RPMI8226 (cell line): ENCODE measurements around the gene HCFC1R1.

Experiments
- DNase-seq: peaks from one replicate; pipeline ENCODE4 v3.0.0-alpha.2; 2015

The HCFC1R1 gene

GRCh38 chr16:3032624-3033023 is 8.9 kb upstream of the HCFC1R1 start:
- peak; percentile 43 for DNase-seq

- no peak for DNase-seq
Observed at GRCh38 chr16:3030222-3031212, 6.8 kb upstream of the HCFC1R1 start.

GRCh38 chr16:3029491-3030221 is 5.9 kb upstream of the HCFC1R1 start:
- DNase-seq: peak; percentile 74

GRCh38 chr16:3028716-3029319 is 5.1 kb upstream of the HCFC1R1 start:
- no peak for DNase-seq

GRCh38 chr16:3027983-3028715 is 4.4 kb upstream of the HCFC1R1 start:
- peak; percentile 97 for DNase-seq

- DNase-seq: no peak
Observed at GRCh38 chr16:3027489-3027795, 3.7 kb upstream of the HCFC1R1 start.

- DNase-seq: no peak
Observed at GRCh38 chr16:3026609-3027488, 3.1 kb upstream of the HCFC1R1 start.

GRCh38 chr16:3026003-3026378 is 2.2 kb upstream of the HCFC1R1 start:
- DNase-seq: no peak

GRCh38 chr16:3025032-3026002 is 1.6 kb upstream of the HCFC1R1 start:
- DNase-seq: no peak

GRCh38 chr16:3023415-3023668 is 400 bp downstream of the HCFC1R1 start:
- peak; percentile 59 for DNase-seq

GRCh38 chr16:3022684-3023414 is 893 bp downstream of the HCFC1R1 start:
- peak; percentile 12 for DNase-seq

GRCh38 chr16:3022208-3022683 is 1.5 kb downstream of the HCFC1R1 start:
- DNase-seq: peak; percentile 47

GRCh38 chr16:3021449-3022207 is 2.1 kb downstream of the HCFC1R1 start:
- DNase-seq: peak; percentile 88

- DNase-seq: peak; percentile 74
Observed at GRCh38 chr16:3020604-3021448, 2.9 kb downstream of the HCFC1R1 start.

- DNase-seq: peak; percentile 94
Observed at GRCh38 chr16:3020247-3020603, 3.5 kb downstream of the HCFC1R1 start, which contains the start of gene TNFRSF12A. Gene TNFRSF12A, plus strand, starts transcription at chr16:3020368. Its CDS starts 30 bp downstream, at chr16:3020398.

- no peak for DNase-seq
Observed at GRCh38 chr16:3019594-3020246, 4.0 kb downstream of the HCFC1R1 start.

GRCh38 chr16:3017794-3018506 is 5.8 kb downstream of the HCFC1R1 start, which contains the start of gene CLDN6:
Gene CLDN6, minus strand, starts transcription at chr16:3018183. Its CDS starts 2,162 bp downstream, at chr16:3016021.
- DNase-seq: peak; percentile 80
